H54 (cell line): ENCODE data around the gene VGLL3.
"Not testable (repeated sequence)": the region's sequence is repeated elsewhere in the genome, so short reads cannot be mapped to it uniquely, and the experiment has no call there.

ENCODE experiments used
- DNase-seq: peaks from one replicate; pipeline ENCODE4 v3.0.0; 2011; ENCODE audit warnings: low spot score, mixed read lengths; ENCODE audit not compliant: insufficient read length
- FAIRE-seq: peaks from 3 replicates; lab custom pipeline; 2011; peaks lifted over from hg19 to GRCh38; lab: Jason Lieb, UNC
- POLR2A ChIP-seq: IDR thresholded peaks from 2 replicates; pipeline ENCODE4 v1.6.1; 2011; ENCODE audit warnings: low read depth, mild to moderate bottlenecking, low read length

The VGLL3 gene

GRCh38 chr3:86990734-86991481 lies at the start of gene VGLL3:
Gene VGLL3 (minus strand): TSS chr3:86991149. CDS start chr3:86990743, 406 bp downstream.
- FAIRE-seq, result peak; percentile 48
- TF ChIP-seq POLR2A, result no peak
- DNase-seq, result no peak

- TF ChIP-seq POLR2A, result no peak
- FAIRE-seq (no peak), DNase-seq (no peak)
Observed at GRCh38 chr3:87037652-87038051, 46.7 kb upstream of the VGLL3 start.

- no peak for TF ChIP-seq POLR2A
- no peak for DNase-seq
- no peak for FAIRE-seq
Observed at GRCh38 chr3:87036671-87037070, 45.7 kb upstream of the VGLL3 start.

- no peak for DNase-seq
- TF ChIP-seq POLR2A, result no peak
- no peak for FAIRE-seq
Observed at GRCh38 chr3:87035339-87035738, 44.4 kb upstream of the VGLL3 start.

- DNase-seq (no peak), FAIRE-seq (no peak)
- TF ChIP-seq POLR2A, result no peak
Observed at GRCh38 chr3:87033205-87033604, 42.3 kb upstream of the VGLL3 start.

GRCh38 chr3:87025661-87026645 lies 35.0 kb upstream of the VGLL3 start:
- TF ChIP-seq POLR2A, result no peak
- no peak for FAIRE-seq
- no peak for DNase-seq

- DNase-seq, FAIRE-seq: not testable (repeated sequence)
Observed at GRCh38 chr3:87017370-87017769, 26.4 kb upstream of the VGLL3 start.

- DNase-seq (no peak), FAIRE-seq (no peak)
- no peak for TF ChIP-seq POLR2A
Observed at GRCh38 chr3:87009271-87009670, 18.3 kb upstream of the VGLL3 start.

- no peak for FAIRE-seq
- TF ChIP-seq POLR2A, result no peak
- DNase-seq, result no peak
Observed at GRCh38 chr3:87006844-87007439, 16.0 kb upstream of the VGLL3 start.

GRCh38 chr3:87004883-87005282 lies 13.9 kb upstream of the VGLL3 start:
- no peak for TF ChIP-seq POLR2A
- FAIRE-seq (no peak), DNase-seq (no peak)

- DNase-seq (no peak), FAIRE-seq (no peak)
- no peak for TF ChIP-seq POLR2A
Observed at GRCh38 chr3:87002346-87002745, 11.4 kb upstream of the VGLL3 start.

- FAIRE-seq, result no peak
- no peak for DNase-seq
- TF ChIP-seq POLR2A, result no peak
Observed at GRCh38 chr3:87001473-87002098, 10.6 kb upstream of the VGLL3 start.

GRCh38 chr3:87000940-87001339 lies 10.0 kb upstream of the VGLL3 start:
- DNase-seq, result no peak
- FAIRE-seq, result no peak
- no peak for TF ChIP-seq POLR2A
